ENCODE measurements around the gene WAPL. TPM values are rescaled to one million over a fixed set of nuclear protein-coding genes. Genes with fewer than 3 reads are reported as not detected.

Gene WAPL
- total and polyA plus RNA-seq, 2 of the 13 experiments (the other 11 are each of a cell fraction or from before 2014, with no cell fraction given), result 13.2 to 43.5 TPM

- TF ChIP-seq ZNF281 (CRISPR knock-in tag; IDR thresholded peaks at IDR 0.05; ENCODE audit: borderline replicate concordance), result no peak
- TF ChIP-seq ZNF431 (CRISPR knock-in tag; IDR thresholded peaks at IDR 0.05; ENCODE audit: borderline replicate concordance, low read depth), result no peak
- TF ChIP-seq CHCHD3 (CRISPR knock-in tag; IDR thresholded peaks at IDR 0.05), result no peak
- no peak for TF ChIP-seq ZNF746 (CRISPR knock-in tag; IDR thresholded peaks at IDR 0.05)
- no peak for TF ChIP-seq ADNP (CRISPR knock-in tag; IDR thresholded peaks at IDR 0.05)
- TF ChIP-seq SMAD3 (CRISPR knock-in tag; IDR thresholded peaks at IDR 0.05), result 0 out of 2 replicates have a peak, but pooled peaks have one; percentile 8
- TF ChIP-seq ZNF124 (CRISPR knock-in tag; IDR thresholded peaks at IDR 0.05), result no peak
- TF ChIP-seq PHF8 (CRISPR knock-in tag; IDR thresholded peaks at IDR 0.05), result no peak
- no peak for TF ChIP-seq CSRNP1 (CRISPR knock-in tag; IDR thresholded peaks at IDR 0.05)
- no peak for TF ChIP-seq HOXA9 (CRISPR knock-in tag; IDR thresholded peaks at IDR 0.05; ENCODE audit: borderline replicate concordance)
- peak; percentile 64; the same call in 1 of the 2 replicates for TF ChIP-seq ZNF607 (CRISPR knock-in tag; IDR thresholded peaks at IDR 0.05; ENCODE audit: borderline replicate concordance)
- TF ChIP-seq MXD3 (CRISPR knock-in tag; IDR thresholded peaks at IDR 0.05), result no peak
- TF ChIP-seq HIC2 (CRISPR knock-in tag; IDR thresholded peaks at IDR 0.05; ENCODE audit: low read depth), result peak; percentile 76
- no peak for TF ChIP-seq JARID2 (CRISPR knock-in tag; IDR thresholded peaks at IDR 0.05; ENCODE audit: insufficient replicate concordance)
- TF ChIP-seq NCOA2 (CRISPR knock-in tag; IDR thresholded peaks at IDR 0.05), result no peak
- no peak for TF ChIP-seq ZNF615 (CRISPR knock-in tag; IDR thresholded peaks at IDR 0.05; ENCODE audit: borderline replicate concordance)
- TF ChIP-seq MYC (CRISPR knock-in tag; IDR thresholded peaks at IDR 0.05; ENCODE audit: borderline replicate concordance), result peak; percentile 36; the same call in 1 of the 2 replicates
- TF ChIP-seq ZNF710 (CRISPR knock-in tag; IDR thresholded peaks at IDR 0.05; ENCODE audit: borderline replicate concordance), result no peak
- TF ChIP-seq CC2D1A (CRISPR knock-in tag; IDR thresholded peaks at IDR 0.05), result no peak
- TF ChIP-seq CCDC6 (CRISPR knock-in tag; IDR thresholded peaks at IDR 0.05), result no peak
- TF ChIP-seq ZNF605 (CRISPR knock-in tag; IDR thresholded peaks at IDR 0.05), result peak; percentile 63; the same call in 1 of the 2 replicates
Observed at GRCh38 chr10:86402283-86402941, 119.2 kb downstream of the WAPL start (continued).
